Measurements from ENCODE around the gene CPSF4L.

Gene CPSF4L

GRCh38 chr17:73203135-73203787, 58.4 kb downstream of the CPSF4L start:
- no peak for TF ChIP-seq ZNF274 (IDR thresholded peaks at IDR 0.05; ENCODE audit: low read depth, low read length)
- no peak overlapping the region for H3K4me3 ChIP-seq (ENCODE audit: low read length)

- H3K4me3 ChIP-seq (ENCODE audit: low read length): no peak overlapping the region
- no peak for TF ChIP-seq ZNF274 (IDR thresholded peaks at IDR 0.05; ENCODE audit: low read depth, low read length)
These were observed 60.2 kb downstream of the CPSF4L start for GRCh38 chr17:73201215-73202069.

DNA sequence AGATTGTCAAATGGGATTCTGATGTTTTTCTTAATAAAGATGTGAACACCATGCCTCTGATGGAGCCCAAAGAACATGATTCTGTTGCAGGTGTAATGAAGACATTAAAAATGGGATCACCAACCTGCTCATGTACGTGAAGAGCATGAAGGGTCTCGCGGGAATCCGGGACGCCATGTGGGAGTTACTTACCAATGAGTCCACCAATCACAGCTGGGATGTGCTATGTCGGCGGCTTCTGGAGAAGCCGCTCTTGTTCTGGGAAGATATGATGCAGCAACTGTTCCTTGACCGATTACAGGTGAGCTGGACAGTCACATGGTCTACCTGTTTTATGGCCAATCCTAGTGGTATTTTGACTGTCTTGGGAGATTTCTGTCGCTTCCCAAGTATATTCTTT, 61.2 kb downstream of the CPSF4L start:
- TF ChIP-seq ZNF274 (IDR thresholded peaks at IDR 0.05; ENCODE audit: low read depth, low read length): no peak
- no peak overlapping the region for H3K4me3 ChIP-seq (ENCODE audit: low read length)

GRCh38 chr17:73199751-73200317, 61.8 kb downstream of the CPSF4L start:
- no peak overlapping the region for H3K4me3 ChIP-seq (ENCODE audit: low read length)
- no peak for TF ChIP-seq ZNF274 (IDR thresholded peaks at IDR 0.05; ENCODE audit: low read depth, low read length)

GRCh38 chr17:73198930-73199260, 62.8 kb downstream of the CPSF4L start:
- H3K4me3 ChIP-seq (ENCODE audit: low read length): no peak overlapping the region
- TF ChIP-seq ZNF274 (IDR thresholded peaks at IDR 0.05; ENCODE audit: low read depth, low read length): no peak
